Type B pancreatic cell (in vitro differentiated cells): ENCODE data around the gene PLEKHA4. TPM values are rescaled to one million over a fixed set of nuclear protein-coding genes. Genes with fewer than 3 reads are reported as not detected.
A peak's percentile ranks its signal among the peaks of the same experiment; 100 is the strongest.

Source experiments
- DNase-seq: peaks from one replicate; pipeline ENCODE4 v3.0.0; 2021; ENCODE audit warnings: mixed read lengths; ENCODE audit not compliant: unreplicated experiment; ENCODE audit errors: extremely low spot score
- H3K27ac Mint-ChIP-seq: 2 replicates; pipeline ENCODE4 v1.8.0; 2021; ENCODE audit warnings: mild to moderate bottlenecking, mixed read lengths
- H3K27me3 Mint-ChIP-seq: 2 replicates; pipeline ENCODE4 v1.8.0; 2021; ENCODE audit warnings: mixed read lengths
- H3K36me3 Mint-ChIP-seq: 2 replicates; pipeline ENCODE4 v1.8.0; 2021; ENCODE audit warnings: mixed read lengths
- H3K4me1 Mint-ChIP-seq: one replicate; pipeline ENCODE4 v1.8.0; 2021; ENCODE audit warnings: mixed read lengths; ENCODE audit not compliant: unreplicated experiment
- H3K4me3 Mint-ChIP-seq: 2 replicates; pipeline ENCODE4 v1.8.0; 2021; ENCODE audit warnings: mild to moderate bottlenecking, mixed read lengths
- H3K9me3 Mint-ChIP-seq: 2 replicates; pipeline ENCODE4 v1.8.0; 2021; ENCODE audit warnings: mixed read lengths
- CTCF ChIP-seq: fragments of 200-600 bp; sonication (generic); conservative IDR thresholded peaks from 2 replicates; pipeline ENCODE4 v1.5.0; 2021; ENCODE audit warnings: antibody characterized with exemption, mild to moderate bottlenecking
- total RNA-seq: library from RNA; stranded (reverse); gene quantifications from 2 replicates; pipeline ENCODE4 v1.2.1, GENCODE V29; 2021; ENCODE audit warnings: low replicate concordance

The PLEKHA4 gene
- total RNA-seq, 1 donor from 2014 or later: 45.4 TPM

- DNase-seq: no peak
- Mint-ChIP-seq H3K36me3 (peaks cover 4% of the 10 kb centered on the region), H3K4me1 (peaks cover 30% of the 10 kb centered on the region), H3K27ac (peak overlapping the region; percentile 85), H3K9me3 (no peaks in the 10 kb centered on the region), H3K27me3 (no peaks in the 10 kb centered on the region), H3K4me3 (peak overlapping the region; percentile 80)
- TF ChIP-seq CTCF: no peak
Observed at GRCh38 chr19:48806818-48807589, 61.4 kb downstream of the PLEKHA4 start.

GRCh38 chr19:48806518-48806817, 61.9 kb downstream of the PLEKHA4 start:
- H3K9me3 Mint-ChIP-seq: no peaks in the 10 kb centered on the region
- H3K36me3 Mint-ChIP-seq: peaks cover 4% of the 10 kb centered on the region
- no peaks in the 10 kb centered on the region for H3K27me3 Mint-ChIP-seq
- DNase-seq: no peak
- TF ChIP-seq CTCF: no peak
- peak overlapping the region; percentile 80 for H3K4me3 Mint-ChIP-seq
- H3K27ac Mint-ChIP-seq: peak overlapping the region; percentile 85
- H3K4me1 Mint-ChIP-seq: peaks cover 30% of the 10 kb centered on the region

GRCh38 chr19:48805452-48805851, 63.0 kb downstream of the PLEKHA4 start:
- Mint-ChIP-seq H3K9me3 (no peaks in the 10 kb centered on the region), H3K27ac (no peak overlapping the region), H3K36me3 (peaks cover 4% of the 10 kb centered on the region), H3K4me3 (no peak overlapping the region), H3K27me3 (no peaks in the 10 kb centered on the region), H3K4me1 (peaks cover 30% of the 10 kb centered on the region)
- DNase-seq: no peak
- no peak for TF ChIP-seq CTCF

DNA sequence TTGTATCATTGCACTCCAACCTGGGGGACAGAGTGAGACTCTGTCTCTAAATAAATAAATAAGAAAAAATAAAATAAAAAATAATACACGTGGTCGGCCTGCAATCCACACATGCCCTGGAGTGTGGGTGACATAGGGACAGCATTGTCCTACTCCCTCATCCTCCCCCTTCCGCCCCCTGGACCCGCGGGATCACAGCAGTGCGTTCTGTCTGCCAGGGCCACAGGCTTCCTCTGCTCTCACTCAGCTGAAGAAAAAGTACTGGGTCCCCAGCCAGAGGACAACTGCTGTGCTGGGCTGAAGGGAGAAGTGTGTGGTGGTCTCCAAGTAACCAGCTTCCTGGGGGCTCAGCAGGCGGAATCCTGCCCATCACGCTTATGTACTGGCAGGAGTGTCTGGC, 63.9 kb downstream of the PLEKHA4 start:
- no peaks in the 10 kb centered on the region for H3K27me3 Mint-ChIP-seq
- peak overlapping the region; percentile 61 for H3K27ac Mint-ChIP-seq
- DNase-seq: no peak
- H3K4me3 Mint-ChIP-seq: no peak overlapping the region
- peaks cover 4% of the 10 kb centered on the region for H3K36me3 Mint-ChIP-seq
- TF ChIP-seq CTCF: no peak
- H3K9me3 Mint-ChIP-seq: no peaks in the 10 kb centered on the region
- H3K4me1 Mint-ChIP-seq: peaks cover 21% of the 10 kb centered on the region

- Mint-ChIP-seq H3K27ac (no peak overlapping the region), H3K36me3 (peaks cover 4% of the 10 kb centered on the region), H3K9me3 (no peaks in the 10 kb centered on the region), H3K4me1 (peaks cover 13% of the 10 kb centered on the region), H3K27me3 (no peaks in the 10 kb centered on the region), H3K4me3 (no peak overlapping the region)
- no peak for DNase-seq
- TF ChIP-seq CTCF: no peak
Observed at GRCh38 chr19:48802623-48803022, 65.8 kb downstream of the PLEKHA4 start.
